A549 treated with ZK216348 at 1 μM for 4 hours (cell line): ENCODE data around the gene MMS19. TPM values are rescaled to one million over a fixed set of nuclear protein-coding genes. Genes with fewer than 3 reads are reported as not detected.

Source experiments
- total RNA-seq: library from RNA; stranded (reverse); fragments of 200-300 nt; extraction: Qiagen RNA extraction; gene quantifications from 5 replicates; pipeline ENCODE4 v1.2.3, GENCODE V29; 2022; ENCODE audit warnings: low read depth

Gene MMS19
- 28.6 to 52.2 TPM (median 49.2 TPM) in 5 replicates for total RNA-seq

GRCh38 chr10:97498076-97498840 lies at the start of gene MMS19:
MMS19 (minus strand) TSS chr10:97498422; CDS start chr10:97498384, 38 bp downstream.

GRCh38 chr10:97498841-97499560 lies 779 bp upstream of the MMS19 start, which contains the start of gene UBTD1:
UBTD1 (plus strand) TSS chr10:97498924; CDS start chr10:97499204, 280 bp downstream.

GRCh38 chr10:97445722-97446639 lies 52.2 kb downstream of the MMS19 start, which contains the start of the genes EXOSC1 and ZDHHC16:
EXOSC1 (minus strand) TSS chr10:97446006; CDS start chr10:97445985, 21 bp downstream.
ZDHHC16 (plus strand) TSS chr10:97446175; CDS start chr10:97451676, 5,501 bp downstream.

GRCh38 chr10:97425964-97426775 lies 72.1 kb downstream of the MMS19 start, which contains the start of gene PGAM1:
PGAM1 (plus strand) TSS chr10:97426191; CDS start chr10:97426308, 117 bp downstream.

Other genes starting within 250 kb of the MMS19 start
- 4.1 to 6.3 TPM (median 5.4 TPM) in 5 replicates for gene ARHGAP19, start 205.8 kb downstream of the MMS19 start, total RNA-seq
- 0.74 to 2.5 TPM (median 1.8 TPM) in 5 replicates for gene FRAT1, start 179.2 kb downstream of the MMS19 start, total RNA-seq
- gene FRAT2, start 163.7 kb downstream of the MMS19 start, total RNA-seq = 4.9 to 9.5 TPM (median 8.2 TPM) in 5 replicates
- 48.1 to 71.9 TPM (median 56.6 TPM) in 5 replicates for gene RRP12, start 97.1 kb downstream of the MMS19 start, total RNA-seq
- 492 to 633 TPM (median 610 TPM) in 5 replicates for gene PGAM1, start 72.2 kb downstream of the MMS19 start, total RNA-seq
- gene EXOSC1, start 52.4 kb downstream of the MMS19 start, total RNA-seq = 46.9 to 62.0 TPM (median 53.9 TPM) in 5 replicates
- 38.3 to 58.0 TPM (median 55.0 TPM) in 5 replicates for gene ZDHHC16, start 52.2 kb downstream of the MMS19 start, total RNA-seq
- 11.2 to 21.6 TPM (median 19.1 TPM) in 5 replicates for gene UBTD1, start 502 bp upstream of the MMS19 start, total RNA-seq
- 3.9 to 6.4 TPM (median 5.4 TPM) in 5 replicates for gene ANKRD2, start 74.4 kb upstream of the MMS19 start, total RNA-seq
- 0.78 to 1.7 TPM (median 1.2 TPM) in 5 replicates for gene HOGA1, start 86.0 kb upstream of the MMS19 start, total RNA-seq
- 0.15 TPM in 1 of 5 replicates, not detected in the others for gene C10orf62, start 91.3 kb upstream of the MMS19 start, total RNA-seq
- gene MORN4, start 135.1 kb upstream of the MMS19 start, total RNA-seq = 6.8 to 9.0 TPM (median 8.4 TPM) in 5 replicates
- gene PI4K2A, start 142.2 kb upstream of the MMS19 start, total RNA-seq = 21.4 to 28.1 TPM (median 25.5 TPM) in 5 replicates
- gene AVPI1, start 188.8 kb upstream of the MMS19 start, total RNA-seq = 76.5 to 114 TPM (median 96.9 TPM) in 5 replicates
- 34.0 to 55.5 TPM (median 49.0 TPM) in 5 replicates for gene MARVELD1, start 215.3 kb upstream of the MMS19 start, total RNA-seq
- 14.8 to 26.9 TPM (median 24.1 TPM) in 5 replicates for gene ZFYVE27, start 238.7 kb upstream of the MMS19 start, total RNA-seq